GM12801 (cell line): ENCODE results near the gene CADM1.

Experiments used
- CTCF ChIP-seq: IDR thresholded peaks from one replicate; pipeline ENCODE4 v1.5.1; 2011; ENCODE audit warnings: control low read depth; ENCODE audit not compliant: insufficient read length; ENCODE audit errors: extremely low read depth

CADM1 gene

GRCh38 chr11:115182282-115182955 is 321.8 kb downstream of the CADM1 start:
- TF ChIP-seq CTCF: no peak

- TF ChIP-seq CTCF: no peak
Observed at GRCh38 chr11:115181538-115181937, 322.7 kb downstream of the CADM1 start.

- no peak for TF ChIP-seq CTCF
Observed at GRCh38 chr11:115180272-115180671, 323.9 kb downstream of the CADM1 start.

GRCh38 chr11:115179636-115180035 is 324.6 kb downstream of the CADM1 start:
- TF ChIP-seq CTCF: no peak

- no peak for TF ChIP-seq CTCF
Observed at GRCh38 chr11:115178705-115179104, 325.5 kb downstream of the CADM1 start.

- no peak for TF ChIP-seq CTCF
Observed at GRCh38 chr11:115173136-115173535, 331.1 kb downstream of the CADM1 start.

- no peak for TF ChIP-seq CTCF
Observed at GRCh38 chr11:115170133-115170815, 333.9 kb downstream of the CADM1 start.
